Nasal cavity respiratory epithelium epithelial cell of viscerocranial mucosa (primary cell): Measurements from ENCODE around the gene ZNF836. TPM values are rescaled to one million over a fixed set of nuclear protein-coding genes. Genes with fewer than 3 reads are reported as not detected.

Experiments
- total RNA-seq: library from RNA; depleted of rRNA; stranded (reverse); fragments of >200 nt; gene quantifications from 2 replicates; pipeline ENCODE4 v1.2.3, GENCODE V29; 2014

Gene ZNF836
- 4.8 and 12.2 TPM in 2 replicates for total RNA-seq

DNA sequence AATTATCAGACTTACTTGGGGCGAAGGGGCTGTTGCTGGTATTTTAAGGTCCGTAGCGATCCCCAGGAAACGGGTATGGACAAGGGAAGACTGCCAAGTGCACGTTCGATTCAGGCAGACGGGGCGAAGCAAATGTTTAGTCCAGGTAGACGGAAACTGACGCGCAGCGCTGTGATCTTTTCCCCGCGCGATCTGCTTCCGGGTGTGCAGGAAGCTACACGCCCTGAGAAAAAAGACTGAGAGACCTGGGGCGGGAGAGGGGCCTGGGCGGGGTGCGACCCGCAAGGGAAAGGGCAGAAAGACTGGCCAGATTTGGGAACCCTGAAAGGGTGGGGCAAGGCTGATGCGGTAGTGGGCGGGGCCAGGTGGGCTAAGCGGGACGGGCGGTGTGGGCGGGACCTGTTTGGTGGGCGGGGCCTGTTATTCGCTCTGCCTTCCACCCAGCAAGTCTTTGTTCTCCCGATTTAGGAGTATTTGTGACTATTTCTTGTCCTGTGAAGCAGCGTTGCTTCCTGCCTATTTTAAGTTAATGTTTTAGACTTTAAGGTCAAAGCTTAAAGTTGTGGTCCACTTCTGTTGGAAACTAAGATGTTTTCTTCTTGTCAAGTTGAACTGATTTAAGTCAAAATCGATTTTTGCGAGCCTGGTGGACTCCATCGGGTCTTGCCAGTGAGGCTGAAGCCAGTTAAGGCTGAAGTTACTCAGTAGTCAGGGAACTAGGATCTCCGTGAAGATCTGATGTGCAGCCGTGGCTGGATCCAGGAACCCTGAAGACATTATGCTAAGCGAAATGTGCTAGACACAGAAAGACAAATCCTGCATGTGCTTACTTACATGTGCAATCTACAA, at the start of gene ZNF836:
Gene ZNF836 (minus strand): TSS at position 301 of the 849 bp plus-strand sequence. CDS start 3,549 bp downstream, outside the sequence.

GRCh38 chr19:52189735-52190486, 18.5 kb upstream of the ZNF836 start, which contains the start of gene PPP2R1A:
Gene PPP2R1A, plus strand, starts transcription at chr19:52190052. Its CDS starts 45 bp downstream, at chr19:52190097.

DNA sequence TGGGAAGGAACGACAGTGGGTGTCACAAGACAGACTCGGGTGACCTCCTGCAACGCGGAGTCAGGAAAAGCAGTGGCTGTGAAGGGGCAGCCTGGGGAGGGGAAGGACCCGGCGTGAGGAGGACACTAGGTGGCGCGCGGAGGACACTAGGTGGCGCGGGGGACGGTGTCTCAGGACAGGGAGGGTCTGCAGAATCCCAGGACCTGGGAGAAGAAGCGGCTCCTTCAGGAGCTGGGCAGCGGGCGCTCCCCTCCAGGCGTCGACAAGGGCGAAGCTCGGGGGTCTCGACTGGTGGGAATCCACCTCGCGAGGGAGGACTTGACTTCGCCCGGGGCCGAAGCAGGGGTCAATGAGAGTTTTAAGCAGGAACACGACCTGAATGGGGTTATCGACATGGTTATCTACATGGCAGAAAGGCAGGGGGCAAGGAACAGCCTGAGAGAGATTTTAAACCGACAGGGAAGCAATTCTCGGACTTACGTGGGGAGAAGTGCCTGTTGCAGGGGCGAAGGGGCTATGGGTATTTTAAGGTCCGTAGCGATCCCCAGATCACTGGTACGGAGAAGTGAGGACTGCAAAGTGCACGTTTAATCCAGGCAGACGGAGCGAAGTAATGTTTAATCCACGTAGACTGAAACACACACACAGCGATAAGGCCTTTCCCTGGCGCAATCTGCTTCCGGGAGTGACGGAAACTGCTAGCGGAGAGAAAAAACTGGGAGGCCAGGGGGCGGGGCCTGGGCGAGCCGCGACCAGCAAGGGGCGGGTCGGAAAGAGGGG, 32.0 kb downstream of the ZNF836 start, which contains the start of gene ZNF616:
Gene ZNF616 (minus strand): TSS at position 687 of the 780 bp plus-strand sequence. CDS start 9,426 bp downstream, outside the sequence.

Other genes with a start within 250 kb of the ZNF836 start
- gene ZNF613, start 244.1 kb downstream of the ZNF836 start, total RNA-seq = 6.5 and 12.4 TPM in 2 replicates
- gene ZNF350, start 184.8 kb downstream of the ZNF836 start, total RNA-seq = 8.2 and 13.2 TPM in 2 replicates
- gene ZNF615, start 163.4 kb downstream of the ZNF836 start, total RNA-seq = 8.9 and 13.2 TPM in 2 replicates
- 15.4 and 19.7 TPM in 2 replicates for gene ZNF614, start 143.2 kb downstream of the ZNF836 start, total RNA-seq
- gene ZNF432, start 122.8 kb downstream of the ZNF836 start, total RNA-seq = 11.3 and 15.2 TPM in 2 replicates
- gene ZNF841, start 75.9 kb downstream of the ZNF836 start, total RNA-seq = 60.1 and 68.3 TPM in 2 replicates
- 12.6 and 17.5 TPM in 2 replicates for gene ZNF616, start 31.7 kb downstream of the ZNF836 start, total RNA-seq
- gene PPP2R1A, start 18.4 kb upstream of the ZNF836 start, total RNA-seq = 109 and 218 TPM in 2 replicates
- gene ZNF766, start 98.0 kb upstream of the ZNF836 start, total RNA-seq = 12.6 and 23.6 TPM in 2 replicates
- 3.4 and 7.5 TPM in 2 replicates for gene ZNF480, start 125.5 kb upstream of the ZNF836 start, total RNA-seq
- 1.4 and 6.5 TPM in 2 replicates for gene ZNF610, start 164.6 kb upstream of the ZNF836 start, total RNA-seq
- 23.9 and 28.6 TPM in 2 replicates for gene ZNF880, start 198.3 kb upstream of the ZNF836 start, total RNA-seq
- 20.8 and 39.9 TPM in 2 replicates for gene ZNF528, start 226.2 kb upstream of the ZNF836 start, total RNA-seq